Measurements from ENCODE around the gene CELF4. TPM values are rescaled to one million over a fixed set of nuclear protein-coding genes. Genes with fewer than 3 reads are reported as not detected.
A peak's percentile ranks its signal among the peaks of the same experiment; 100 is the strongest.

Gene CELF4
- polyA plus RNA-seq, 1 donor (not counting 4 experiments of a cell fraction or from before 2014, with no cell fraction given): not detected

- H3K9ac ChIP-seq (ENCODE audit: control insufficient read depth, extremely low read depth, insufficient read depth, low read length): no peak overlapping the region
- no peaks in the 10 kb centered on the region for H3K9me1 ChIP-seq (ENCODE audit: control insufficient read depth, extremely low read depth, insufficient read depth, low read length)
- no peak overlapping the region for H3K27ac ChIP-seq (ENCODE audit: control insufficient read depth, insufficient read depth, low read length)
- FAIRE-seq: no peak
- no peak overlapping the region for H3K4me3 ChIP-seq (ENCODE audit: control insufficient read depth in 2 of 3, extremely low read depth in 1 of 3, insufficient read depth in 2 of 3, low read depth in 1 of 3, low read length in 3 of 3)
- H4K20me1 ChIP-seq (ENCODE audit: control insufficient read depth, extremely low read depth, insufficient read depth, low read length): no peaks in the 10 kb centered on the region
- H2AFZ ChIP-seq (ENCODE audit: control insufficient read depth, low read length): no peak overlapping the region
- peak; percentile 8 to 13 (median 13) for TF ChIP-seq CTCF (optimal IDR thresholded peaks at IDR 0.05 in 1 of 3, IDR thresholded peaks at IDR 0.05 in 1 of 3, conservative IDR thresholded peaks at IDR 0.05 in 1 of 3; ENCODE audit: extremely low read depth in 1 of 3, insufficient read depth in 2 of 3, low read length in 3 of 3)
- no peak for TF ChIP-seq EZH2 (IDR thresholded peaks at IDR 0.05; ENCODE audit: low read length)
- H3K27me3 ChIP-seq (ENCODE audit: control insufficient read depth, extremely low read depth, insufficient read depth, low read length): peaks cover 3% of the 10 kb centered on the region
- no peaks in the 10 kb centered on the region for H3K9me3 ChIP-seq (ENCODE audit: control insufficient read depth, low read depth, low read length)
- no peaks in the 10 kb centered on the region for H3K36me3 ChIP-seq (ENCODE audit: control insufficient read depth in 2 of 2, extremely low read depth in 1 of 2, insufficient read depth in 2 of 2, low read length in 2 of 2)
- no peaks in the 10 kb centered on the region for H3K4me1 ChIP-seq (ENCODE audit: control insufficient read depth, extremely low read depth, insufficient read depth, low read length)
- H3K79me2 ChIP-seq (ENCODE audit: control insufficient read depth, insufficient read depth, low read length): no peaks in the 10 kb centered on the region
- dilution Hi-C loops (cut with MboI; ENCODE audit: extremely low pct_ligation_motif_present, low sequenced_read_pairs): no loop called here
- no peak for DNase-seq (ENCODE audit: low read depth, low spot score)
- no peak overlapping the region for H3K4me2 ChIP-seq (ENCODE audit: control insufficient read depth, extremely low read depth, insufficient read depth, low read depth, low read length)
Observed at GRCh38 chr18:37266290-37266689, 299.3 kb downstream of the CELF4 start.

GRCh38 chr18:37265382-37265781 is 300.2 kb downstream of the CELF4 start:
- no peak for FAIRE-seq
- no peak overlapping the region for H3K9ac ChIP-seq (ENCODE audit: control insufficient read depth, extremely low read depth, insufficient read depth, low read length)
- H3K4me3 ChIP-seq (ENCODE audit: control insufficient read depth in 2 of 3, extremely low read depth in 1 of 3, insufficient read depth in 2 of 3, low read depth in 1 of 3, low read length in 3 of 3): no peak overlapping the region
- dilution Hi-C loops (cut with MboI; ENCODE audit: extremely low pct_ligation_motif_present, low sequenced_read_pairs): no loop called here
- no peaks in the 10 kb centered on the region for H3K36me3 ChIP-seq (ENCODE audit: control insufficient read depth in 2 of 2, extremely low read depth in 1 of 2, insufficient read depth in 2 of 2, low read length in 2 of 2)
- no peaks in the 10 kb centered on the region for H3K9me3 ChIP-seq (ENCODE audit: control insufficient read depth, low read depth, low read length)
- no peaks in the 10 kb centered on the region for H3K9me1 ChIP-seq (ENCODE audit: control insufficient read depth, extremely low read depth, insufficient read depth, low read length)
- no peak for DNase-seq (ENCODE audit: low read depth, low spot score)
- TF ChIP-seq CTCF (optimal IDR thresholded peaks at IDR 0.05 in 1 of 3, IDR thresholded peaks at IDR 0.05 in 1 of 3, conservative IDR thresholded peaks at IDR 0.05 in 1 of 3; ENCODE audit: extremely low read depth in 1 of 3, insufficient read depth in 2 of 3, low read length in 3 of 3) (no peak), EZH2 (IDR thresholded peaks at IDR 0.05; ENCODE audit: low read length) (no peak)
- peaks cover 4% of the 10 kb centered on the region for H3K27me3 ChIP-seq (ENCODE audit: control insufficient read depth, extremely low read depth, insufficient read depth, low read length)
- H2AFZ ChIP-seq (ENCODE audit: control insufficient read depth, low read length): no peak overlapping the region
- H4K20me1 ChIP-seq (ENCODE audit: control insufficient read depth, extremely low read depth, insufficient read depth, low read length): no peaks in the 10 kb centered on the region
- H3K4me2 ChIP-seq (ENCODE audit: control insufficient read depth, extremely low read depth, insufficient read depth, low read depth, low read length): no peak overlapping the region
- no peak overlapping the region for H3K27ac ChIP-seq (ENCODE audit: control insufficient read depth, insufficient read depth, low read length)
- H3K79me2 ChIP-seq (ENCODE audit: control insufficient read depth, insufficient read depth, low read length): no peaks in the 10 kb centered on the region
- H3K4me1 ChIP-seq (ENCODE audit: control insufficient read depth, extremely low read depth, insufficient read depth, low read length): no peaks in the 10 kb centered on the region

Data from keratinocyte (primary cell).